ENCODE results near the gene CD2BP2.
A peak's percentile ranks its signal among the peaks of the same experiment; 100 is the strongest.

Gene CD2BP2

DNA sequence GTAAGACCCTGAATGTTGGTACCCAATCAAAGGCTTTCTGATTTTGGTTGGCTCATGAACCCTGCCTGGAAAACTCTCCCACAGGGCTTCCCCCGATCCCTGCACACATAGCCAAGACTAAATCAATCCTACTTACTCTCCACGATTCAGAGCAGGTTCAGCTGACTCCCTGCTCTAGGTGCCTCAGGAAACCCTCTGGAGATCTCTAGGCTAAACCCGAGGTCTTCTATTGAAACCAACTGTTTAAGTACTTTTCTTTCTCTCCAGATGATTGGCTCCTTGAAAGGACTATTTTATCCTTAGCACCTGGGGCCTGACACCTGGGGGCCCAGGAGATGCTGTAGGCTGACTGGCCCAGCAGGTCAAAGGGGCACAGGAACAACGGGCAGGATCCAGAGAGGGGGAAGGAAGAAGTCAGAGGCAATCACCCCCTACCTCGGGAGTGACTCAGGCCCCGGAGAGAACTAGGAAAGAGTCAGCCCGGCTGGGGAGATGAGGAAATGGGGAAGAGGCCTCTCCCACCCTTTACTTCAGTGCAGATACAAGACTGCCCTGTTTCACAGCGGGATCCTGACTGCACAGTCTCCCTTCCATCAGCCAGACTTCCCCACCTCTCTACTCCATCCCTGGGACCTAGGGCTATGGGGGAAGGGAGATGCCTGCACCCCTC is 13.1 kb upstream of the CD2BP2 start:
- Histone ChIP-seq H3K27ac (peak overlapping the region in 20 of 21 experiments; percentile 12 to 94 (median 81)), H3K4me3 (peak overlapping the region; percentile 67 to 93 (median 90))

DNA sequence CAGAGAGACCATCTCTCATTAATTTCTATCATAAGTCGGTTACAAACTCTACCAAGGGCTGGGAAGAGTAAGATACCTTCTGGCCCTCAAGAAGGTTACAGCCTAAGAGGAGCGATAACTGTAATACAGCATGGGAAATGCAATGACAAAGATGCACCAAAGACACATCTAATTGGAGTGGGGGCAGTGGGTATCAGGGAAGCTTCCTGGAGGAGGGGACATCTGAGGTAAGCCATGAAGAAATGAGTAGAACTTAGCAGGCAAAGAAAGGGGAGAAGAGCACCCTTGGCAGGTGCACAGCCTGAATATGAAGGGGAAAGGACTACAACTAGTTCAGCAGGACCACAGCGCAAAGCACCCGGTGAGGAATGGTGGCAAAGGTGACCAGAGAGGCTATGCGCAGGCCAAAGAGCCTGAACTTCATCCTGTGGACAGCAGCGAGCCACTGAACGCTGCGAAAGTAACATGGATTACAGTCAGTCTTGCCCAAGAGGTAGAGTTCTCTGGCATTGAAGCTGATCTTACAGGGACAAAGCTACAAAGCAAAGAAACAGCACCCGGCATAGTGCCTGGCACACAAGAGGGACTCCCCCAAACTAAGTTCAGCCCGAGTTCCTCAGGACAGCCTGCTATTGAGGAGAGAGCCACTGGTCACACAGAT is 12.4 kb upstream of the CD2BP2 start:
- Histone ChIP-seq H3K4me3 (peak overlapping the region in 5 of 7 experiments; percentile 67 to 91 (median 87)), H3K27ac (peak overlapping the region in 12 of 21 experiments; percentile 14 to 94 (median 86))

DNA sequence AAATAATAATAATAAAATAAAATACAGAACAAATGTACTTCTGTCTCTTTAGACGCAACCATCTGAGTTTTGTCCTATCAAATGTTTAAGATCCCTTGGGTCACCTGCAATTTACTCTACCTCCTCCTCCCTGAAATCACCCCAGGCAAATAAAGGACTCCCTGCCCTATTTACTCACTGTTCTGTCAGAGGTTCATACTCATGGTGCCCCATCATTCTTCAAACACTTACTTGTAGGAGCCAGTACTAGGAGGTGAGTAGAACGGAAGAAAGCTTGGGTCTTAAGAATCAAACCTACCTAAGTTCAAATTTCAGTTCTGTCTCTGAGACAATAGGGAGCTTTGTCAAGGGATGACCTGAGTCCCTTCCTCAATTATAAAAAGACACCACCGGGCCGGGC is 11.4 kb upstream of the CD2BP2 start:
- Histone ChIP-seq H3K27ac (peak overlapping the region in 1 of 21 experiments; percentile 51), H3K4me3 (no peak overlapping the region)

DNA sequence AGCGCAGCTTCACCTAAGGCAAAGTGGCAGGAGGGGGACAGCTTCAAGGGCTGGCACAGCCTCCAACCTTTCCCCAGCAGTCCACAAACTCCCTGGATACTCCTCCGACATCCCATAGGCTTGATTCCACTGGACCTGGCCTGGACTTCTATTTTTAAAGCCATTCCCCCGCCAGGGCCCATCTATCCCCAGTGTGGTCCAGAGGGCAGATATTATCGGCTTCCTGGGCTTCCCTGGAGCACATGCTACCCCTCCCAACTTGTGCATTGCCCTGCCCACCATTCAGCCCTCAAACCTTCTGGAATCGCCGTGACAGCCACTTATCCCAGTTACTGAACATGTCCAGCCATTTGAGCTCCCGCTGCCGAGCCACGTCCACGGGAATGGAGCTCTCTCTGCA is 10.1 kb upstream of the CD2BP2 start:
- H3K27ac ChIP-seq = peak overlapping the region in 1 of 21 experiments; percentile 28
- no peak overlapping the region for H3K4me3 ChIP-seq

DNA sequence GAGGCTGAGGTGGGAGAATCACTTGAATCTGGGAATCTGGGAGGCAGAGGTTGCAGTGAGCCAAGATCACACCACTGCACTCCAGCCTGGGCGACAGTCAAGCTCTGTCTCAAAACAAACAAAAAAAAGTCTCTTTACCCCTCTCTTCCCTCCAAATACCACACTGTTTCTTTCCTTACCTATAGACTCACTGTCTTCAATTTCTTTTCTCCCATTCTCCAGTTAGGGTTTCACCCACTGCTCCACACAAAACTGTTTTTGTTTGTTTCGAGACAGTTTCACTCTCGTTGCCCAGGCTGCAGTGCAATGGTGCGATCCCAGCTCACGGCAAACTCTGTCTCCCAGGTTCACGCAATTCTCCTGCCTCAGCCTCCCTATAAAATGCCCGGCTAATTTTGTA is 6.1 kb upstream of the CD2BP2 start:
- Histone ChIP-seq H3K27ac (no peak overlapping the region), H3K4me3 (no peak overlapping the region)

DNA sequence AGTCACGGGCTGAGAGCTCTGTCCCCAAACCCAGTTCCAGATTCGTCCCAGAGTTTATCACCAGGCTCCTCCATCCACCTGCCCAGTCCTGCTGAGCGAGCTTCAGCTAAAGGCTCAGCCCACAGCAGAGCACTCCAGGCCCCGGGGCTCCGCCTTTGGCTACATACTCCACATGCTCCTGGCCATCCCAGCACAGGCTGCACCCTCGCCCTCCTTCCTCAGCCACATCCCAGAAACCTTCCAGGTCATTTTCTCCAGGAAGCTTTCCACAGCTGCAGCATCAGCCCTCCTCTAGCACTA is 4.7 kb upstream of the CD2BP2 start:
- H3K27ac ChIP-seq = peak overlapping the region in 1 of 21 experiments; percentile 50
- H3K4me3 ChIP-seq = no peak overlapping the region

DNA sequence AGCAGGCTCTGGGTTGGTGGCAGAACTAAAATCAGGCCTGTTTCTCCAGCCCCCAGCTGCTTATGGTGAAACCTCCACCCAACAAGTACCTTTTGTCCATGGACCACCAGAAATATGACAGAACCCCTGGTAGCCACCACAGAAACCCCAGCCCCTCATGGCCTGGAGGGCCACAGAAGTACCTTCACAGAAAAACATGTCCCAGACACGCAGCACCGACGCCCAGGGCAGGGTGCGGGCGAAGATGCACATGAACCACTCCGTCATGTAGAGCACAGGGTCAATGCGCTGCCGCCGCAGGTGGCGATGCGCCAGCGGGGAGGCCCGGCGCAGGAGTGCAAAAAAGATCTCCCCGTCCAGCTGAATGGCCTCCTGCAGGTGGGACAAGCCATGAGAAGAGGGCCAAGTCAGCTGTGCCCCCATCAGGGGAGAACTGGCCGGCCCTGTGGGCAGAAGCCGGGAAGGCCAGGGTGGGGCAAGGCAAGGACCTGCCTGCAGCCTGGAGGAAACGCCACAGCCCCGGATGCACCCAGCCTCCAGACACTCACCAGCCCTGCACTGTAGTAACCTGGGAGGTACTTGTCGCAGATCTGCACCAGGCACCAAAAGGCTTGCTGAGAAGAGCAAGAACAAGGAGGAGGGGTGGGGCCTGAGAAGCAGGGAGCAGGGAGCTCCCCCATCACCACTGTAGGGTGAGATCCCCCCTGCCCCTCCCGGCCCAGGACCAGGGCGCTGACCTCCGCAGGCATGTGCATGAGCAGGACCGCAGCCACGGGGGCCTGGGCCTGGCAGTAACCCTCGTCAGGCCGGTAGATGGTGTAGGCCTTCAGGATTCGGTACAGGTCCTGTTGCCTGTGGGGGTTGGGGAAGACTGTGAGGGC is 4.1 kb upstream of the CD2BP2 start:
- H3K4me3 ChIP-seq = no peak overlapping the region
- peak overlapping the region in 1 of 21 experiments; percentile 50 for H3K27ac ChIP-seq

DNA sequence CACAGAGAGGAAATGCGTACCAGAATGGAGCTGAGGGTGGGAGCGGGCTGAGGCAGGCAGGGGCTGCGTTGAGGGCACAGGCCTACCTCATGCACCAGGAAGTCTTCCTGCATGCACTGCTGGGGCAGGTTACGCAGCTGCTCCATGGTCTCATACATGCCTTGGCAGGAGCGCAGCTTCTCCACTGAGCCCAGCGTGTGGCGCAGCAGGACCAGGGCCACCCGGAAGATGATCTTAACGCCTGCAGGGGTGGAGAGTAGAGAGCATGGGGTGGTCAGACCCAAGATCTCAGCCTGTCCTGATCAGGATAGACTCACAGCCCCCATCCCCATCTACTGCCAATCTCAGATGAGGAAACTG is 3.4 kb upstream of the CD2BP2 start:
- Histone ChIP-seq H3K27ac (no peak overlapping the region), H3K4me3 (no peak overlapping the region)

DNA sequence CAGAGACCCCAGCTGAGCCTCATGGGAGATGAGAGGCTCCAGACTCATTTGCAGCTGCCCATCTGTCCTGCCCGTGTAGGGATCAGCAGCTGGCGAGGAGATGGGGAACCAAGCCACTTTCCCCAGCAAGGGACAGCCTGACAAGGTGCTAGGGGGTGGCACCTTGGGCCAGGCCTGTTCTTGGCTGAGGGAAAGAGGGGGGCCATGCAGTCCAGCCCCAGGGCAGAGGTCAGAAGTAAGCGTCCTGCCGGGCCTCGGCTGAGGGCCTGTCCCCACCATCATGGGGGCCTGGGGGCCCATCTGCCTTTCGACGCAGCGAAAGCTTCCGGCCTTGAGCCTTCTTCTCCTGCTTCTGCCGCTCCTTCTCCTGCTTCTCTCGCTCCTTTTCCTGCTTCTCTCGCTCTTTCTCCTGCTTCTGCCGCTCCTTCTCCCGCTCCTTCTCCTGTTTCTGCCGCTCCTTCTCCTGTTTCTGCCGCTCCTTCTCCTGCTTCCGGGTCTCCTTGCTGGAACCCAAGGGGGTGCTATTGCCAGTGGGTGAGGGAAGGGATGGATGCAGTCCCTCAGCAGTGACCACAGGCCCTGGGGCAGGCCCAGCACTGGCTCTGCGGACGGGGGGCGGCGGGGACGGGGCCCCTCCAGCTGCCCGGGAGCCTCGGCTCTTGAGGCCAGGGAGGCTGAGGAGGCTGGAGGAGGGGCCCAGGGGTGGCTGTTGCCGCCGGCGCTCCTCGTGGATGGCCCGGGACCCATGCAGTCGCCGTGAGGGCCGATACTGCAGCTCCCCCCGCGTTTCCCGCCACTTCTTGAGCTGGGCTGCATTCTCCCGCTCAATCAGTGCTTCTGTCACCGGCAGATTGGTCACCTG is 2.8 kb upstream of the CD2BP2 start:
- H3K4me3 ChIP-seq = no peak overlapping the region
- peak overlapping the region in 2 of 21 experiments; percentile 27 to 31 for H3K27ac ChIP-seq

DNA sequence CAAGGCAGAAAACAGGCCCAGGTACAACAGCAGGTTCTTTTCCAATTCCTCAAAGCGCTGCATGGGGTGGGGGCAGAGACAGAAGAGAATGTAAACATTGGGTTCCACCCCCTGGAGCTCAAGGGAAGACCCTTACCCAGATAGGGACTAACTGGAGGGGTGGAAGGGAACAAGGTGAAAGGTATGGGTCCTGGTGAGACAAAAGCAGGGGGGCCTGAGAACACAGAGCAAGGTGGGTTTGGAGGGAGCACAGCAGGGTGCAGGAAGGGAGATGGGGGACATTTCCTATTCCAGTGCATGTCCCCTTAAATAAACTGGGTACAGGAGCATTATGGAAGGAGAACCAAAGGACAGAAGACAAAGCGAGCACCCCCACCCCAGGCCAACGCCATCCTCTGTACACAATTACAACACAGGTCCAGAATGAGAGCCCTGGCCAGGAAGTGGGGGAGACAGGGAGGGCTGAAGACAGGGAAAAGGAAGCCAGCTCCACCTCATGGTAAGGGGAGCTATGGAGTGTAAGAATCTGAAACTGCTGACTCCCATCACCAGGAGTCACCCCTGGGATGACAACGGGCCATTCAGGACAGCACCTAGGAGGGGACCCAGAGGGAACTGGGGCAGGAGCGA is 2.1 kb upstream of the CD2BP2 start:
- Histone ChIP-seq H3K4me3 (no peak overlapping the region), H3K27ac (peak overlapping the region in 4 of 21 experiments; percentile 27 to 97 (median 94))

DNA sequence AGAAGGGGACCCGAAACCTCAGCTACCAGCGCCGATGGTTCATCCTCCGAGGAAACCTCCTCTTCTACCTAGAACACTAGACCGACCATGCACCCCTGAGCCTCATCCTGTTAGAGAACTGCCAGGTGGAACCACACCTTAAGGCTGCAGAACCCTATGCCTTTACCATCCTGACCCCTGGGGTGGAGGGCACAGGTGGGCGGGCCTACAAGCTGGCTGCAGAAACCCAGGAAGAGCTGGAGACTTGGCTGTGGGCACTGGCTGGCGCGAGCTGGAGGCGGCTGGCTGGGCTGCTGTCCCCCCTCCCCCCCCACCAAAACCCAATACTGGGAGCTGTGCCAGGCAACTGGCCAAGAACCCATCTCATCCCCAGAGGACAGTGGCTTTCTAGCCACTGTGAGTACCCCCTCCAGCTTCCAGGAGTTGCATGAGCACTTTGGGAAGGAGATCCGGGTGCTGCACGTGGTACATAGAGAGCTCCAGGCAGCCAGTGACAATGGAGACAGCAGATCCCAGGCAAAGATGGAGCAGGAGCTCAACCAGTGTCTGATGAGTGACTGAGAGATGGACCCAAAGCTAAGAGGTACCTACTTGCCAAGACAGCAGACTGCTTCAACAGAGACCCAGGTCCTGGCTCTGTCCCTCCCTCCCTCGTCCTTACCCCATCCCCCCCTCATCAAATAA is 1.4 kb upstream of the CD2BP2 start:
- H3K4me3 ChIP-seq = peak overlapping the region in 2 of 7 experiments; percentile 77 to 97
- peak overlapping the region in 17 of 21 experiments; percentile 81 to 97 (median 94) for H3K27ac ChIP-seq

DNA sequence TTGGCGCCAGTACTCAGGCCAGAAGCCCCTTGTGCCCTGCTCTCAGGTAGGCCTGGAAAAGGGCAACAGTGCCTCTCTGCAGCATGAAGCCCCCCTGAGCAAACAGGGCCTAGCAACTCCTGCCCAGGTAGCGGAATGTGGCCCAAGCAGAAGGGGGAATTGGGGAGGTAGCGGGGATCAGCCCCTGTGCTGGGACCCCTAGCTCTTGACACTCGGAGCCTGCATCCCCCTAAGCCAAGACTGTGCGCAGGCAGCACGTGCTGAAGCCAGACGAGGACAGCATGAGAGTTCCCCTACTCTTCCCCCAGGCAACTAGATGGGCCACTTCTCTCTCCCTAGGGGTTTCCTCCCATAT is 823 bp upstream of the CD2BP2 start:
- peak overlapping the region; percentile 68 to 97 (median 94) for H3K27ac ChIP-seq
- H3K4me3 ChIP-seq = peak overlapping the region; percentile 68 to 97 (median 77)

DNA sequence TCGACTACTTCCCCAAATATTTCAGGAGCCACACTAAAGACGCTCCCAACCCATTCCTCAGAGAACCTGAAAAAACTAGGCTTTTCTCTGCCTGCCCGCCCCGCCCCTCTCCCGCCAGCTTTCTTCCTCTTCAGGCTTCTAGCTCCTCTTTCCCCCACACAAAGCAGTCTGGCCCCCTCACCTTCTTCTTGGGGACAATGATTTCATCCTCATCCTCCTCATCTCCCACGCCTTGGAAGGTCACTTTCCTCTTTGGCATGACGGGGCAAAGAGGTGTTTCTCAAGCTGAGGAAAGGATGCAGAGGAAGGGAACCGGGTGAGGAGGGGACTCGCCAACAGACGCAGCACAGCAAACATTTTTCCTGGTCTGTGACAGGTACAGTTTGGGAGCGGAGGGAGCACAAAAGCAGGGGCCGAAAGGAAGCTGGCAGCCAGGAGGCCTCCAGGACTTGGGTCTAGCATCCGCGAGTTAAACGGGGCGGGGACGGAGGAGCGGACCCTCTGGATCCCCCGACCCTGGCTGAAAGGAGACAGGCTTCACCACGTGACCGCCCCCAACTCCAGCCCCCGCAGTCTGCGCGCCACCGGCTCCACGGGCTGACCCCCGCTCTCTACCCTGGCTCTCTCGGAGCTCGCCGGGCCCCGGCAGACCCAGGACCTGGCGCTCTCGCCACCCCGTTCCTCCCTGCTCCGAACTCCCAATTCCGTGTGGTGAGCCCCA is 525 bp downstream of the CD2BP2 start:
- peak overlapping the region; percentile 16 to 97 (median 94) for H3K27ac ChIP-seq
- H3K4me3 ChIP-seq = peak overlapping the region; percentile 68 to 97 (median 77)

DNA sequence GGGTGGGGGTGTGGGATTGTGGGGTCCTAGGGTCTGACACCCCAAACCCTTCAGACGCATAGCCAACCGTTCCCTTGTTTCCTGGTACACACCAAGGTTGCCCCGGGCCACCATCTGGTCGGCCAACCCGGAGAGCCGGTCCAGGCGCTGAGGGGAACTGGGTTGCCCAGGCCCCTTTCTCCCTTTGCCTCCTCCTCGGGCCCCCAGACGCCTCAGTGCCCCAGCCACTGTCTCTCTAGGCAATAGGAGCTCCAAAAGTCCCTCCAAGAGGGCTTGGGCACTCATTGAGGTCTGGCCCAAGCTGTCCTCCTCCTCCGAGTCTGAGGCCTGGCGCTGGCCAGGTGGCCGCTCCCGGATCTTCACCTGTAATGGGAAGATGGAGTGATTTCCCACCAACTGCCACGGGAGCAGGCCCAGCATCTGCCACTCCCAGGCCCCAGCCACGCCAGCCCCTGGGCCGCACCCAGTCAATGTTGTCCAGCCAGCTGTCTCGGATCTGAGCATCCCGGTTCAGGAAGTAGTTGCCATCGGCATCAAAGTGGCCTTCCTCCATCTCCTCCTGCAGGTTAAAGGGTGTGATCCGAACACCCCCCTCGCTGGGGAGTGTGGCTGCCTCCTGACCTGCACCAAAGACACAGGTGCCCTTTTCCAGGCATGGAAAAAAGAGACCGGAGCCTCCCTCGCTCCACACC is 1.5 kb downstream of the CD2BP2 start:
- Histone ChIP-seq H3K4me3 (peak overlapping the region in 2 of 7 experiments; percentile 70 to 92), H3K27ac (peak overlapping the region in 10 of 21 experiments; percentile 3 to 97 (median 96))

DNA sequence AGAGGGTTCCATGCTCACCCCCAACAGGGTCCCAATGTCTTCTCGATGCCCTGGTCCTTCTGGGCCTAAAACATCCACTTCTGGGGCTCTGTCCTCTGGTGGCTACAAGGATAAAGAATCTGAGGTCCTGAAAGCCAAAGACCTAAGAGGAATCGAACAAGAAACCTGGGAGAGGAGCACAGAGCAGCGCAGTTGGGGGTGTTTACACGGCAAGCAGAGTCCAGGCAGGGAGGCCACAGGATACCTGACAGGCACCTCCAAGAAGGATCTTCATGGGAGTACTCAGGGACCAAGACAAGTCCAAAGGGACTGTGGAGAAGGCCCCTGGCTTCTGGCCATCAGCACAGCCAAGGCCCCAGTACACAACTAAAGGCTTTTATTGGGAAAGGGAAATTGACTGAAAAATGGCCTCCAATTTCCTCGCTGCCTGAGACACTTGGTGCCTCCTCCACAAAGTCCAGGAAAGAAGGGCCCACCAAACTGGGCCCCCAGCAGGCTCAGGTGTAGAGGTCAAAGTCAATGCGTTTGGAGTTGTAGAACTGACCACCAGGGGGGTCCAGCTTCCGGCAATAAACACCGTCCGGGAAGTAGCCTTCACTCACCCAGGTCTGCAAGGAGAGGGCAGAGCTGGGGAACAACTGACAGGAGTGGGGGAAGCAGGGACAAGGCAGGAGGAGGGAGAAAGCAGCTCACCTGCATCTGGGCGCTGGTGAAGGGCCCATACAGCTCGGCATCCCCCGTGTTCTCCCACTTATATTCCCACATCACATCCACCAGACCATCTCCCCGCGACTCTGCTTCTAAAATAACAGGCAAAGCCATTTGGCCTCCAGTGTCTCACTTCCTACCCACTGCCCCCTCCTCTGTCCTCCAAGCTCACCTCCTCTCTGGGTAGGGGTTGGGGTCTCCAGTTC is 2.4 kb downstream of the CD2BP2 start:
- Histone ChIP-seq H3K4me3 (no peak overlapping the region), H3K27ac (peak overlapping the region in 8 of 21 experiments; percentile 3 to 96 (median 50))

Measured in skin epidermis (tissue), 12 donors.